GM18909 (cell line): ENCODE measurements around the gene EMC7.

ENCODE experiments used
- ATAC-seq: cut with Tn5 transposase; IDR thresholded peaks from one replicate; pipeline ENCODE4 v1.9.1; 2021; ENCODE audit warnings: mild to moderate bottlenecking; ENCODE audit not compliant: unreplicated experiment, poor library complexity

Gene EMC7

DNA sequence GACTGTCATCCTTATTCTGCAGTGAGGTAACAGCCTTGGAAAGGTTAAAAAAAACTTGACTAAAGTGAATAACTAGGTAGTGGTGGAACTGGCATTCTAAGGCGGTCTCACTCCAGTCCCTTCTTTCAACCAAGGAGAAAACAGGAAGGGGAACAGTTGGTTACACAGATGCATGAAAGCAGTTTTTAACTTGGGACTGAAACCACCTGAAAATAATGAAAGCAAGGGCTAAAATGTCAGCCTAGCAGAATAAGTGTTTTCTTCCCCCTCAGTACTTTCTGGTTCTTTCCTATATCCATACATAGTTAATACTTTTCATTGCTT, 61.9 kb downstream of the EMC7 start:
- no peak for ATAC-seq

GRCh38 chr15:34038871-34039789, 62.5 kb downstream of the EMC7 start, which contains the start of gene AVEN:
Gene AVEN, minus strand, starts transcription at chr15:34039204. Its CDS starts 158 bp downstream, at chr15:34039046.
- ATAC-seq: peak; percentile 56

GRCh38 chr15:34038023-34038870, 63.4 kb downstream of the EMC7 start:
- peak; percentile 75 for ATAC-seq
